GM23338 (cell line): ENCODE measurements around the gene SFRP2.

Source experiments
- CREB1 ChIP-seq: fragments of 250-450 bp; sonication (Bioruptor Pico); IDR thresholded peaks from 2 replicates; pipeline ENCODE4 v1.5.0; 2020; ENCODE audit warnings: low read depth, mild to moderate bottlenecking, moderate library complexity
- EZH2 ChIP-seq: fragments of 200-600 bp; sonication (generic); IDR thresholded peaks from one replicate; pipeline ENCODE4 v1.8.0; 2017; ENCODE audit warnings: antibody characterized with exemption, mild to moderate bottlenecking, low read depth; ENCODE audit not compliant: unreplicated experiment
- POLR2AphosphoS5 ChIP-seq: IDR thresholded peaks from 2 replicates; pipeline ENCODE4 v1.6.1; 2016; ENCODE audit warnings: antibody characterized with exemption, low read depth
- REST ChIP-seq: IDR thresholded peaks from one replicate; pipeline ENCODE4 v1.6.1; 2018; ENCODE audit warnings: antibody characterized with exemption; ENCODE audit not compliant: unreplicated experiment
- ZNF331 ChIP-seq: fragments of 250-450 bp; sonication (Bioruptor Pico); IDR thresholded peaks from 2 replicates; pipeline ENCODE4 v1.5.0; 2020; ENCODE audit warnings: low read depth, mild to moderate bottlenecking, moderate library complexity
- ZNF462 ChIP-seq: fragments of 250-450 bp; sonication (Bioruptor Pico); IDR thresholded peaks from 2 replicates; pipeline ENCODE4 v1.5.0; 2020; ENCODE audit warnings: mild to moderate bottlenecking, moderate library complexity
- TF ChIP-seq, protein P1 (sequence below), 2 experiments: fragments of 200-600 bp in 1 of 2; sonication (generic) in 1 of 2; conservative IDR thresholded peaks; 2 replicates each; pipeline versions ENCODE4 v1.5.1 to v1.6.1; 2016 to 2017; ENCODE audit warnings: antibody characterized with exemption in 2 of 2, low read depth in 2 of 2, mild to moderate bottlenecking in 2 of 2, moderate library complexity in 1 of 2

- TF ChIP-seq, protein P1, sequence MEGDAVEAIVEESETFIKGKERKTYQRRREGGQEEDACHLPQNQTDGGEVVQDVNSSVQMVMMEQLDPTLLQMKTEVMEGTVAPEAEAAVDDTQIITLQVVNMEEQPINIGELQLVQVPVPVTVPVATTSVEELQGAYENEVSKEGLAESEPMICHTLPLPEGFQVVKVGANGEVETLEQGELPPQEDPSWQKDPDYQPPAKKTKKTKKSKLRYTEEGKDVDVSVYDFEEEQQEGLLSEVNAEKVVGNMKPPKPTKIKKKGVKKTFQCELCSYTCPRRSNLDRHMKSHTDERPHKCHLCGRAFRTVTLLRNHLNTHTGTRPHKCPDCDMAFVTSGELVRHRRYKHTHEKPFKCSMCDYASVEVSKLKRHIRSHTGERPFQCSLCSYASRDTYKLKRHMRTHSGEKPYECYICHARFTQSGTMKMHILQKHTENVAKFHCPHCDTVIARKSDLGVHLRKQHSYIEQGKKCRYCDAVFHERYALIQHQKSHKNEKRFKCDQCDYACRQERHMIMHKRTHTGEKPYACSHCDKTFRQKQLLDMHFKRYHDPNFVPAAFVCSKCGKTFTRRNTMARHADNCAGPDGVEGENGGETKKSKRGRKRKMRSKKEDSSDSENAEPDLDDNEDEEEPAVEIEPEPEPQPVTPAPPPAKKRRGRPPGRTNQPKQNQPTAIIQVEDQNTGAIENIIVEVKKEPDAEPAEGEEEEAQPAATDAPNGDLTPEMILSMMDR (conservative IDR thresholded peaks at IDR 0.05; ENCODE audit: low read depth in 2 of 2), result no peak
- TF ChIP-seq EZH2 (no peak), CREB1 (CRISPR knock-in tag) (no peak), REST (no peak), POLR2AphosphoS5 (no peak), ZNF462 (CRISPR knock-in tag) (no peak), ZNF331 (no peak)
Observed at GRCh38 chr4:153825126-153825525, 36.2 kb upstream of the SFRP2 start.
